Measurements from ENCODE around the gene HNRNPH1. TPM values are rescaled to one million over a fixed set of nuclear protein-coding genes. Genes with fewer than 3 reads are reported as not detected.

The HNRNPH1 gene
- total RNA-seq, 1 donor from 2014 or later: 1,021 TPM

- peak; percentile 75 for DNase-seq
- H3K27ac Mint-ChIP-seq (ENCODE audit: unreplicated experiment): peak overlapping the region; percentile 94
- peak; percentile 13 for TF ChIP-seq CTCF (IDR thresholded peaks at IDR 0.05; ENCODE audit: partially characterized antibody, unreplicated experiment)
- H3K4me3 Mint-ChIP-seq (ENCODE audit: unreplicated experiment): peak overlapping the region; percentile 55
- peaks cover 34% of the 10 kb centered on the region for H3K9me3 Mint-ChIP-seq (ENCODE audit: unreplicated experiment)
- H3K4me1 Mint-ChIP-seq (ENCODE audit: low read depth, unreplicated experiment): peaks cover 51% of the 10 kb centered on the region
- H3K27me3 Mint-ChIP-seq (ENCODE audit: unreplicated experiment): peaks cover 21% of the 10 kb centered on the region
- H3K36me3 Mint-ChIP-seq (ENCODE audit: unreplicated experiment): no peaks in the 10 kb centered on the region
Observed at GRCh38 chr5:179606071-179606909, 17.2 kb downstream of the HNRNPH1 start.

GRCh38 chr5:179605026-179605833, 18.2 kb downstream of the HNRNPH1 start:
- no peak for TF ChIP-seq CTCF (IDR thresholded peaks at IDR 0.05; ENCODE audit: partially characterized antibody, unreplicated experiment)
- Mint-ChIP-seq H3K27me3 (ENCODE audit: unreplicated experiment) (peaks cover 19% of the 10 kb centered on the region), H3K9me3 (ENCODE audit: unreplicated experiment) (peaks cover 31% of the 10 kb centered on the region), H3K4me3 (ENCODE audit: unreplicated experiment) (peak overlapping the region; percentile 55), H3K4me1 (ENCODE audit: low read depth, unreplicated experiment) (peaks cover 45% of the 10 kb centered on the region), H3K36me3 (ENCODE audit: unreplicated experiment) (no peaks in the 10 kb centered on the region), H3K27ac (ENCODE audit: unreplicated experiment) (peak overlapping the region; percentile 94)
- peak; percentile 39 for DNase-seq

GRCh38 chr5:179603308-179603707, 20.2 kb downstream of the HNRNPH1 start:
- no peak for DNase-seq
- Mint-ChIP-seq H3K4me1 (ENCODE audit: low read depth, unreplicated experiment) (peaks cover 32% of the 10 kb centered on the region), H3K27me3 (ENCODE audit: unreplicated experiment) (peaks cover 16% of the 10 kb centered on the region), H3K27ac (ENCODE audit: unreplicated experiment) (no peak overlapping the region), H3K36me3 (ENCODE audit: unreplicated experiment) (peaks cover 7% of the 10 kb centered on the region), H3K4me3 (ENCODE audit: unreplicated experiment) (no peak overlapping the region), H3K9me3 (ENCODE audit: unreplicated experiment) (peaks cover 22% of the 10 kb centered on the region)
- no peak for TF ChIP-seq CTCF (IDR thresholded peaks at IDR 0.05; ENCODE audit: partially characterized antibody, unreplicated experiment)

- H3K4me3 Mint-ChIP-seq (ENCODE audit: unreplicated experiment): no peak overlapping the region
- DNase-seq: no peak
- peaks cover 8% of the 10 kb centered on the region for H3K36me3 Mint-ChIP-seq (ENCODE audit: unreplicated experiment)
- H3K27me3 Mint-ChIP-seq (ENCODE audit: unreplicated experiment): peaks cover 15% of the 10 kb centered on the region
- H3K9me3 Mint-ChIP-seq (ENCODE audit: unreplicated experiment): peaks cover 16% of the 10 kb centered on the region
- H3K4me1 Mint-ChIP-seq (ENCODE audit: low read depth, unreplicated experiment): peaks cover 25% of the 10 kb centered on the region
- TF ChIP-seq CTCF (IDR thresholded peaks at IDR 0.05; ENCODE audit: partially characterized antibody, unreplicated experiment): no peak
- peak overlapping the region; percentile 33 for H3K27ac Mint-ChIP-seq (ENCODE audit: unreplicated experiment)
Observed at GRCh38 chr5:179601871-179602625, 21.4 kb downstream of the HNRNPH1 start.
